DOHH2 (cell line): ENCODE results near the gene CBFA2T2.

Experiments
- H3F3A ChIP-seq: fragments of 200-600 bp; sonication (generic), shearing (Covaris generic); 2 replicates; pipeline ENCODE4 v1.6.0; 2016; ENCODE audit warnings: antibody characterized with exemption, mild to moderate bottlenecking; ENCODE audit not compliant: control insufficient read depth, insufficient read depth
- H3K27ac ChIP-seq: fragments of 200-600 bp; sonication (generic); 2 replicates; pipeline ENCODE4 v1.5.1; 2014; ENCODE audit warnings: low read depth, mild to moderate bottlenecking, low read length, moderate library complexity
- H3K27me3 ChIP-seq: fragments of 200-600 bp; sonication (generic); 2 replicates; pipeline ENCODE4 v1.6.1; 2014; ENCODE audit warnings: mild to moderate bottlenecking, low read length, mixed read lengths; ENCODE audit not compliant: control insufficient read depth
- H3K36me3 ChIP-seq: fragments of 200-600 bp; sonication (generic); 2 replicates; pipeline ENCODE4 v1.6.1; 2014; ENCODE audit warnings: mild to moderate bottlenecking, low read length, moderate library complexity, mixed read lengths; ENCODE audit not compliant: control insufficient read depth
- H3K4me1 ChIP-seq: fragments of 200-600 bp; sonication (generic); 2 replicates; pipeline ENCODE4 v1.6.1; 2014; ENCODE audit warnings: mild to moderate bottlenecking, low read length, mixed read lengths; ENCODE audit not compliant: control insufficient read depth
- H3K4me2 ChIP-seq: fragments of 200-600 bp; sonication (generic); 2 replicates; pipeline ENCODE4 v1.6.0; 2014; ENCODE audit warnings: mild to moderate bottlenecking, low read length, moderate library complexity
- H3K4me3 ChIP-seq: fragments of 200-600 bp; sonication (generic); 2 replicates; pipeline ENCODE4 v1.5.1; 2014; ENCODE audit warnings: mild to moderate bottlenecking, low read length, mixed read lengths
- H3K79me2 ChIP-seq: fragments of 200-600 bp; sonication (generic); 2 replicates; pipeline ENCODE4 v1.6.1; 2014; ENCODE audit warnings: mild to moderate bottlenecking, low read length, mixed read lengths; ENCODE audit not compliant: control insufficient read depth
- H3K9me2 ChIP-seq: fragments of 200-600 bp; sonication (generic); replicated peaks from 2 replicates; pipeline ENCODE4 v1.6.1; 2014; ENCODE audit warnings: mild to moderate bottlenecking, low read length, mixed read lengths; ENCODE audit not compliant: control insufficient read depth
- H3K9me3 ChIP-seq: fragments of 200-600 bp; sonication (generic); 2 replicates; pipeline ENCODE4 v1.6.1; 2014; ENCODE audit warnings: antibody characterized with exemption, low read length, mixed read lengths; ENCODE audit not compliant: control insufficient read depth, insufficient read depth
- H4K20me1 ChIP-seq: fragments of 200-600 bp; sonication (generic); 2 replicates; pipeline ENCODE4 v1.6.0; 2014; ENCODE audit warnings: low read depth, mild to moderate bottlenecking, antibody characterized with exemption, low read length, moderate library complexity; ENCODE audit not compliant: control insufficient read depth, insufficient read depth
- EZH2phosphoT487 ChIP-seq: fragments of 200-600 bp; sonication (generic); IDR thresholded peaks from 2 replicates; pipeline ENCODE4 v1.6.1; 2017; ENCODE audit warnings: borderline replicate concordance, mild to moderate bottlenecking, antibody characterized with exemption, low read length, moderate library complexity, mixed read lengths
- TF ChIP-seq, protein P1 (sequence below): fragments of 200-600 bp; sonication (generic); IDR thresholded peaks from one replicate; pipeline ENCODE4 v1.5.1; 2014; ENCODE audit warnings: antibody characterized with exemption, mild to moderate bottlenecking, low read depth, low read length; ENCODE audit not compliant: poor library complexity, severe bottlenecking

The CBFA2T2 gene

DNA sequence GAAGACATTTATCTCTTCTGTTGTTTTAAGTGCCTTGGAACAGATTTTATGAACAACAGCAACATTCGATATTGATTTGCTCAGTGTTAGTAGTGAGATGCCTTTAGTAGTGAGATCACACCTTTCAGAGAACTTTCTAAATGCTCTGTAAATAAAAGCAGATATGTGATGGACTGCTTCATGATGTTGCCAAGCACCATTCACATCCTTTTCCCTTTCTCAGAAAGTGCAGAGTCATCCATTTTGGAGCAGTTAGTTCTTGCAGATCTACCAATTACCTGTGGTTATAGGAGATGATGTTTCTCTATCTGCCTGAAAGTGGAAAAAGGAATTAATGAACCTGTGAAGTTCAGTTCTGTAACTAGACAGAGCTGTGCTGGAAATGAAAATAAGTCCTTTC lies 27.0 kb downstream of the CBFA2T2 start:
- no peak overlapping the region for H3K4me2 ChIP-seq
- H3K36me3 ChIP-seq: no peaks in the 10 kb centered on the region
- TF ChIP-seq EZH2phosphoT487: no peak
- TF ChIP-seq, protein P1, sequence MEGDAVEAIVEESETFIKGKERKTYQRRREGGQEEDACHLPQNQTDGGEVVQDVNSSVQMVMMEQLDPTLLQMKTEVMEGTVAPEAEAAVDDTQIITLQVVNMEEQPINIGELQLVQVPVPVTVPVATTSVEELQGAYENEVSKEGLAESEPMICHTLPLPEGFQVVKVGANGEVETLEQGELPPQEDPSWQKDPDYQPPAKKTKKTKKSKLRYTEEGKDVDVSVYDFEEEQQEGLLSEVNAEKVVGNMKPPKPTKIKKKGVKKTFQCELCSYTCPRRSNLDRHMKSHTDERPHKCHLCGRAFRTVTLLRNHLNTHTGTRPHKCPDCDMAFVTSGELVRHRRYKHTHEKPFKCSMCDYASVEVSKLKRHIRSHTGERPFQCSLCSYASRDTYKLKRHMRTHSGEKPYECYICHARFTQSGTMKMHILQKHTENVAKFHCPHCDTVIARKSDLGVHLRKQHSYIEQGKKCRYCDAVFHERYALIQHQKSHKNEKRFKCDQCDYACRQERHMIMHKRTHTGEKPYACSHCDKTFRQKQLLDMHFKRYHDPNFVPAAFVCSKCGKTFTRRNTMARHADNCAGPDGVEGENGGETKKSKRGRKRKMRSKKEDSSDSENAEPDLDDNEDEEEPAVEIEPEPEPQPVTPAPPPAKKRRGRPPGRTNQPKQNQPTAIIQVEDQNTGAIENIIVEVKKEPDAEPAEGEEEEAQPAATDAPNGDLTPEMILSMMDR: no peak
- no peaks in the 10 kb centered on the region for H3K4me1 ChIP-seq
- no peaks in the 10 kb centered on the region for H3K9me2 ChIP-seq
- no peaks in the 10 kb centered on the region for H3F3A ChIP-seq
- no peaks in the 10 kb centered on the region for H3K27me3 ChIP-seq
- H3K9me3 ChIP-seq: no peaks in the 10 kb centered on the region
- H3K79me2 ChIP-seq: peaks cover 8% of the 10 kb centered on the region
- H3K27ac ChIP-seq: no peak overlapping the region
- H3K4me3 ChIP-seq: no peak overlapping the region
- peaks cover 4% of the 10 kb centered on the region; the same call in 1 of the 2 replicates for H4K20me1 ChIP-seq

DNA sequence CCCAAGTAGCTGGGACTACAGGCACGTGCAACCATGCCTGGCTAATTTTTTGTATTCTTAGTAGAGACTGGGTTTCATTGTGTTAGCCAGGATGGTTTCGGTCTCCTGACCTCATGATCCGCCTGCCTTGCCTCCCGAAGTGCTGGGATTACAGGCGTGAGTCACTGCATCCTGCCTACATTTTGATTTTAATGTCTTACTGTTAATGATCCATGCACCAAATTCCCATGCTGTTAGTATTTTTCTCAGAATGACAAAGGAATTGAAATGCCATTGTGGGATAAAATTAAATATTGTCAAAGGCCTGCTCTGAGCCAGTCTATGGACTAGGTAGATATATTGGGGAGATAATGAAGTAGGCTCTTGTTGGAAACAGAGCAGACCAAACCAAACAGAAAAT lies 28.2 kb downstream of the CBFA2T2 start:
- peaks cover 4% of the 10 kb centered on the region; the same call in 1 of the 2 replicates for H4K20me1 ChIP-seq
- no peaks in the 10 kb centered on the region for H3F3A ChIP-seq
- H3K4me2 ChIP-seq: no peak overlapping the region
- TF ChIP-seq, protein P1: no peak
- no peak for TF ChIP-seq EZH2phosphoT487
- H3K9me2 ChIP-seq: no peaks in the 10 kb centered on the region
- H3K79me2 ChIP-seq: peaks cover 2% of the 10 kb centered on the region; the same call in 1 of the 2 replicates
- no peaks in the 10 kb centered on the region for H3K27me3 ChIP-seq
- H3K27ac ChIP-seq: no peak overlapping the region
- H3K9me3 ChIP-seq: no peaks in the 10 kb centered on the region
- no peaks in the 10 kb centered on the region for H3K4me1 ChIP-seq
- H3K4me3 ChIP-seq: no peak overlapping the region
- no peaks in the 10 kb centered on the region for H3K36me3 ChIP-seq

- no peak for TF ChIP-seq EZH2phosphoT487
- TF ChIP-seq, protein P1: no peak
- Histone ChIP-seq H3K36me3 (no peaks in the 10 kb centered on the region), H3K79me2 (peaks cover 2% of the 10 kb centered on the region; the same call in 1 of the 2 replicates), H3K27ac (no peak overlapping the region), H3K4me1 (no peaks in the 10 kb centered on the region), H3F3A (no peaks in the 10 kb centered on the region), H3K9me3 (no peaks in the 10 kb centered on the region), H3K9me2 (no peaks in the 10 kb centered on the region), H3K4me2 (no peak overlapping the region), H3K4me3 (no peak overlapping the region), H4K20me1 (peaks cover 4% of the 10 kb centered on the region; the same call in 1 of the 2 replicates), H3K27me3 (no peaks in the 10 kb centered on the region)
These were observed 31.6 kb downstream of the CBFA2T2 start for GRCh38 chr20:33521461-33521860.
